ENCODE results near the gene PRDM2.

DNA sequence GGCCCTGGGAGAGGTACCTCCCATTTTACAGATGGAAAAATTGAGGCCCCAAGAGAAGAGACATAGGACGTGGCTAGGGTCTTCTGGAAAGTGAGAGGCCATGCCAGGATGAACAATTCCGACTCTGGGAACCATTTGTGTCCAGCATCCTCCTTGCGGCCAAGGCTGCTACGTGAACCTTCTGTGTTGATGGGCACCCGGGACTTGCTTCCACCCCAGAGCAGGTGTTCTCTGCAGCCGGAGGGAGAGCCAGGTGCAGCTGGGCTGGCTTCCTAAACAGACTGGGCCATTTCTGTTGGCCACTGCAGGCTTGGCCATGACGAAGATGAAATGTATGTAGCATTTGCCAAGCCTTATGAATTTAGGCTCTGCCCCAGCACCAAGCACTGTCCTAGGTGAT is 118.9 kb downstream of the PRDM2 start:
- TF ChIP-seq, protein P1, sequence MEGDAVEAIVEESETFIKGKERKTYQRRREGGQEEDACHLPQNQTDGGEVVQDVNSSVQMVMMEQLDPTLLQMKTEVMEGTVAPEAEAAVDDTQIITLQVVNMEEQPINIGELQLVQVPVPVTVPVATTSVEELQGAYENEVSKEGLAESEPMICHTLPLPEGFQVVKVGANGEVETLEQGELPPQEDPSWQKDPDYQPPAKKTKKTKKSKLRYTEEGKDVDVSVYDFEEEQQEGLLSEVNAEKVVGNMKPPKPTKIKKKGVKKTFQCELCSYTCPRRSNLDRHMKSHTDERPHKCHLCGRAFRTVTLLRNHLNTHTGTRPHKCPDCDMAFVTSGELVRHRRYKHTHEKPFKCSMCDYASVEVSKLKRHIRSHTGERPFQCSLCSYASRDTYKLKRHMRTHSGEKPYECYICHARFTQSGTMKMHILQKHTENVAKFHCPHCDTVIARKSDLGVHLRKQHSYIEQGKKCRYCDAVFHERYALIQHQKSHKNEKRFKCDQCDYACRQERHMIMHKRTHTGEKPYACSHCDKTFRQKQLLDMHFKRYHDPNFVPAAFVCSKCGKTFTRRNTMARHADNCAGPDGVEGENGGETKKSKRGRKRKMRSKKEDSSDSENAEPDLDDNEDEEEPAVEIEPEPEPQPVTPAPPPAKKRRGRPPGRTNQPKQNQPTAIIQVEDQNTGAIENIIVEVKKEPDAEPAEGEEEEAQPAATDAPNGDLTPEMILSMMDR (IDR thresholded peaks at IDR 0.05; ENCODE audit: insufficient read depth, low read length, poor library complexity, severe bottlenecking): no peak
- TF ChIP-seq EZH2phosphoT487 (conservative IDR thresholded peaks at IDR 0.05; ENCODE audit: low read length): no peak

Data from SU-DHL-6 (cell line).